A549 (cell line): ENCODE results near the gene PGAP3. TPM values are rescaled to one million over a fixed set of nuclear protein-coding genes. Genes with fewer than 3 reads are reported as not detected.

Source experiments
- ATAC-seq, 2 experiments: fragments of 200-7000 bp in 1 of 2; fragments of >200 bp in 1 of 2; cut with Nextera tagmentation in 1 of 2; cut with Tn5 transposase in 1 of 2; 3 replicates each; pipeline versions ENCODE4 v1.8.0 to v1.9.1; 2018 to 2020; ENCODE audit warnings: mild to moderate bottlenecking in 1 of 2, moderate library complexity in 1 of 2
- CTCF ChIA-PET: fragments of 300-600 bp; sonication (Branson Sonifier 250); formaldehyde crosslinking; extraction: SDS; loops from one replicate; lab custom pipeline; 2021; ENCODE audit warnings: antibody characterized with exemption, inconsistent platforms; lab: Yijun Ruan, JAX
- POLR2A ChIA-PET: fragments of 350-600 bp; formaldehyde crosslinking; extraction: SDS; loops from one replicate; lab custom pipeline; 2021; ENCODE audit warnings: antibody characterized with exemption, inconsistent platforms; lab: Yijun Ruan, JAX
- DNase-seq, 2 experiments: peaks; one replicate each; pipeline versions ENCODE4 v3.0.0 to v3.0.0-alpha.2; 2011 to 2016; ENCODE audit warnings: low read depth in 1 of 2, low spot score in 1 of 2
- FAIRE-seq: peaks from 2 replicates; lab custom pipeline; 2011; peaks lifted over from hg19 to GRCh38; lab: Jason Lieb, UNC
- H3K27ac ChIP-seq, 2 experiments: fragments of >200 bp; sonication (Bioruptor Twin); formaldehyde crosslinking; 3 replicates each; pipeline ENCODE4 v1.5.1; 2016 to 2017
- H3K4me1 ChIP-seq: fragments of >200 bp; sonication (Bioruptor Twin); formaldehyde crosslinking; 3 replicates; pipeline ENCODE4 v1.6.1; 2016
- H3K4me2 ChIP-seq: fragments of >200 bp; sonication (Bioruptor Twin); formaldehyde crosslinking; 3 replicates; pipeline ENCODE4 v1.6.1; 2016
- H3K4me3 ChIP-seq: fragments of >200 bp; sonication (Bioruptor Twin); formaldehyde crosslinking; 3 replicates; pipeline ENCODE4 v1.5.1; 2016
- H3K9me3 ChIP-seq: fragments of >200 bp; sonication (Bioruptor Twin); formaldehyde crosslinking; 3 replicates; pipeline ENCODE4 v1.6.1; 2016
- CEBPB ChIP-seq, 2 experiments: fragments of >200 bp in 1 of 2; sonication (Bioruptor Twin) in 1 of 2; formaldehyde crosslinking in 1 of 2; IDR thresholded peaks; 2 replicates each; pipeline ENCODE4 v1.6.1; 2012 to 2016
- CHD4 ChIP-seq: fragments of 200-600 bp; sonication (generic); IDR thresholded peaks from 2 replicates; pipeline ENCODE4 v1.6.1; 2016; ENCODE audit warnings: antibody characterized with exemption, mild to moderate bottlenecking, borderline replicate concordance
- CTCF ChIP-seq: fragments of >200 bp; sonication (Bioruptor Twin); formaldehyde crosslinking; IDR thresholded peaks from 3 replicates; pipeline ENCODE4 v1.5.1; 2016
- E2F6 ChIP-seq: IDR thresholded peaks from 2 replicates; pipeline ENCODE4 v1.6.1; 2012; ENCODE audit warnings: low read depth, borderline replicate concordance
- ELK1 ChIP-seq: fragments of 150-350 bp; IDR thresholded peaks from 2 replicates; pipeline ENCODE4 v1.6.1; 2014; ENCODE audit warnings: low read depth, mild to moderate bottlenecking, low read length
- FOSL2 ChIP-seq, 2 experiments: fragments of 450-650 bp in 1 of 2; fragments of >200 bp in 1 of 2; sonication (Bioruptor Twin) in 1 of 2; formaldehyde crosslinking; IDR thresholded peaks; 2 replicates each; pipeline versions ENCODE4 v1.5.0 to v1.6.1; 2016 to 2020; ENCODE audit warnings: mild to moderate bottlenecking in 1 of 2, moderate library complexity in 1 of 2
- FOXS1 ChIP-seq: fragments of 250-450 bp; sonication (Bioruptor Pico); IDR thresholded peaks from 2 replicates; pipeline ENCODE4 v1.5.0; 2020; ENCODE audit warnings: mild to moderate bottlenecking, moderate library complexity
- HDAC2 ChIP-seq: fragments of 200-600 bp; sonication (generic); IDR thresholded peaks from 2 replicates; pipeline ENCODE4 v1.6.1; 2016
- HOXB13 ChIP-seq: fragments of 250-450 bp; sonication (Bioruptor Pico); IDR thresholded peaks from 2 replicates; pipeline ENCODE4 v1.5.0; 2020; ENCODE audit warnings: low read depth, mild to moderate bottlenecking, moderate library complexity
- HOXB5 ChIP-seq: fragments of 250-450 bp; sonication (Bioruptor Pico); IDR thresholded peaks from 2 replicates; pipeline ENCODE4 v1.5.0; 2020; ENCODE audit warnings: mild to moderate bottlenecking, moderate library complexity
- KDM5A ChIP-seq: fragments of 200-600 bp; sonication (generic); IDR thresholded peaks from 2 replicates; pipeline ENCODE4 v1.6.1; 2016; ENCODE audit warnings: antibody characterized with exemption, mild to moderate bottlenecking
- MAX ChIP-seq: IDR thresholded peaks from 2 replicates; pipeline ENCODE4 v1.6.1; 2012
- NFE2L2 ChIP-seq: fragments of 150-350 bp; conservative IDR thresholded peaks from 2 replicates; pipeline ENCODE4 v1.6.1; 2014; ENCODE audit warnings: low read length
- PHF8 ChIP-seq: fragments of 200-600 bp; sonication (generic); IDR thresholded peaks from 2 replicates; pipeline ENCODE4 v1.6.1; 2016; ENCODE audit warnings: low read depth, mild to moderate bottlenecking, antibody characterized with exemption, moderate library complexity, borderline replicate concordance
- POLR2AphosphoS2 ChIP-seq: conservative IDR thresholded peaks from 2 replicates; pipeline ENCODE4 v1.6.1; 2012; ENCODE audit warnings: low read length, improper control_type of control experiment, inconsistent platforms
- RAD21 ChIP-seq, 2 experiments: fragments of >200 bp in 1 of 2; sonication (Bioruptor Twin) in 1 of 2; formaldehyde crosslinking in 1 of 2; IDR thresholded peaks in 1 of 2; conservative IDR thresholded peaks in 1 of 2; 2 replicates in 1 of 2; 3 replicates in 1 of 2; pipeline ENCODE4 v1.6.1; 2012 to 2018; ENCODE audit warnings: inconsistent platforms in 1 of 2
- RARB ChIP-seq: fragments of 250-450 bp; sonication (Bioruptor Pico); IDR thresholded peaks from 2 replicates; pipeline ENCODE4 v1.8.0; 2021; ENCODE audit warnings: mild to moderate bottlenecking, moderate library complexity
- RCOR1 ChIP-seq: fragments of 150-350 bp; IDR thresholded peaks from 2 replicates; pipeline ENCODE4 v1.6.1; 2014; ENCODE audit warnings: antibody characterized with exemption, low read length, low read depth
- SREBF2 ChIP-seq: fragments of 450-650 bp; IDR thresholded peaks from 2 replicates; pipeline ENCODE4 v1.6.1; 2014; ENCODE audit warnings: mild to moderate bottlenecking, moderate library complexity
- TFCP2L1 ChIP-seq: fragments of 250-450 bp; sonication (Bioruptor Pico); IDR thresholded peaks from 2 replicates; pipeline ENCODE4 v1.5.0; 2021; ENCODE audit warnings: mild to moderate bottlenecking
- TP53 ChIP-seq: fragments of 250-450 bp; sonication (Bioruptor Pico); IDR thresholded peaks from 2 replicates; pipeline ENCODE4 v1.5.0; 2021; ENCODE audit warnings: mild to moderate bottlenecking, moderate library complexity
- WGBS: methylation state at CpG from one replicate; pipeline ENCODE4 v1.1.6; 2017; ENCODE audit errors: missing lambda C conversion rate; 5-methylcytosine and 5-hydroxymethylcytosine counted together
- polyA plus RNA-seq, 4 experiments: library from polyadenylated mRNA; depleted of rRNA in 3 of 4; stranded (reverse); fragments of >200 nt; fragmentation: RNase III in 1 of 4; extraction: RNeasy Plus Mini Kit Qiagen cat#74134 plus additional on column Dnase treatment in 1 of 4; gene quantifications; 2 replicates in 3 of 4; 3 replicates in 1 of 4; pipeline ENCODE4 v1.2.3, GENCODE V29; 2011 to 2017
- TF ChIP-seq, protein P1 (sequence below): fragments of 200-600 bp; sonication (generic); IDR thresholded peaks from 2 replicates; pipeline ENCODE4 v1.6.1; 2016; ENCODE audit warnings: antibody characterized with exemption, mild to moderate bottlenecking, moderate library complexity

PGAP3 gene
- polyA plus RNA-seq, 2 of the 4 experiments (the other 2 are of a cell fraction), result 7.3 to 8.5 TPM

GRCh38 chr17:39658346-39658745 lies 29.5 kb downstream of the PGAP3 start:
- Histone ChIP-seq H3K4me3 (no peak overlapping the region), H3K9me3 (no peaks in the 10 kb centered on the region), H3K27ac (no peak overlapping the region), H3K4me2 (no peak overlapping the region), H3K4me1 (peaks cover 13% of the 10 kb centered on the region)
- FAIRE-seq (no peak), DNase-seq (no peak), ATAC-seq (no peak)
- 95% methylated on average over 11 of the region's 11 CpGs for WGBS
- ChIA-PET CTCF (interaction anchor here (43.0 to 48.4 kb wide), 2 partner anchors 26 to 41 kb away, joined by 1391 to 1581 read pairs; partner anchors contain the start of genes ERBB2, NEUROD2, PGAP3 and PNMT), POLR2A (no interaction called here)
- TF ChIP-seq RCOR1 (no peak), CHD4 (no peak), CTCF (no peak), TP53 (CRISPR knock-in tag) (no peak), RARB (CRISPR knock-in tag) (no peak), HOXB5 (CRISPR knock-in tag) (no peak), MAX (no peak), CEBPB (IDR thresholded peaks at IDR 0.05) (no peak), ELK1 (no peak), SREBF2 (no peak), FOSL2 (IDR thresholded peaks at IDR 0.05) (no peak), FOSL2 (CRISPR knock-in tag; IDR thresholded peaks at IDR 0.05) (no peak), KDM5A (no peak), FOXS1 (CRISPR knock-in tag) (no peak), E2F6 (no peak), RAD21 (conservative IDR thresholded peaks at IDR 0.05 in 1 of 2, IDR thresholded peaks at IDR 0.05 in 1 of 2) (no peak), HOXB13 (no peak), TFCP2L1 (CRISPR knock-in tag) (no peak), PHF8 (no peak)
- TF ChIP-seq, protein P1, sequence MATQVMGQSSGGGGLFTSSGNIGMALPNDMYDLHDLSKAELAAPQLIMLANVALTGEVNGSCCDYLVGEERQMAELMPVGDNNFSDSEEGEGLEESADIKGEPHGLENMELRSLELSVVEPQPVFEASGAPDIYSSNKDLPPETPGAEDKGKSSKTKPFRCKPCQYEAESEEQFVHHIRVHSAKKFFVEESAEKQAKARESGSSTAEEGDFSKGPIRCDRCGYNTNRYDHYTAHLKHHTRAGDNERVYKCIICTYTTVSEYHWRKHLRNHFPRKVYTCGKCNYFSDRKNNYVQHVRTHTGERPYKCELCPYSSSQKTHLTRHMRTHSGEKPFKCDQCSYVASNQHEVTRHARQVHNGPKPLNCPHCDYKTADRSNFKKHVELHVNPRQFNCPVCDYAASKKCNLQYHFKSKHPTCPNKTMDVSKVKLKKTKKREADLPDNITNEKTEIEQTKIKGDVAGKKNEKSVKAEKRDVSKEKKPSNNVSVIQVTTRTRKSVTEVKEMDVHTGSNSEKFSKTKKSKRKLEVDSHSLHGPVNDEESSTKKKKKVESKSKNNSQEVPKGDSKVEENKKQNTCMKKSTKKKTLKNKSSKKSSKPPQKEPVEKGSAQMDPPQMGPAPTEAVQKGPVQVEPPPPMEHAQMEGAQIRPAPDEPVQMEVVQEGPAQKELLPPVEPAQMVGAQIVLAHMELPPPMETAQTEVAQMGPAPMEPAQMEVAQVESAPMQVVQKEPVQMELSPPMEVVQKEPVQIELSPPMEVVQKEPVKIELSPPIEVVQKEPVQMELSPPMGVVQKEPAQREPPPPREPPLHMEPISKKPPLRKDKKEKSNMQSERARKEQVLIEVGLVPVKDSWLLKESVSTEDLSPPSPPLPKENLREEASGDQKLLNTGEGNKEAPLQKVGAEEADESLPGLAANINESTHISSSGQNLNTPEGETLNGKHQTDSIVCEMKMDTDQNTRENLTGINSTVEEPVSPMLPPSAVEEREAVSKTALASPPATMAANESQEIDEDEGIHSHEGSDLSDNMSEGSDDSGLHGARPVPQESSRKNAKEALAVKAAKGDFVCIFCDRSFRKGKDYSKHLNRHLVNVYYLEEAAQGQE, result no peak

- no peak overlapping the region for H3K27ac ChIP-seq
- ATAC-seq (no peak), FAIRE-seq (no peak), DNase-seq (no peak)
- no peak overlapping the region for H3K4me3 ChIP-seq
- no peaks in the 10 kb centered on the region for H3K9me3 ChIP-seq
- CTCF ChIA-PET, result interaction anchor here (0.6 to 48.4 kb wide), 9 partner anchors 29 to 861 kb away, joined by 3 to 1581 read pairs (median 10); partner anchors contain the start of genes ERBB2, MIEN1, NEUROD2 and PGAP3
- no peaks in the 10 kb centered on the region for H3K4me1 ChIP-seq
- WGBS, result 67% methylated on average over 2 of the region's 2 CpGs
- POLR2A ChIA-PET, result no interaction called here
- TF ChIP-seq POLR2AphosphoS2, result no peak
- no peak for TF ChIP-seq HDAC2
- TF ChIP-seq NFE2L2, result no peak
- no peak overlapping the region for H3K4me2 ChIP-seq
Observed at GRCh38 chr17:39655105-39655504, 32.8 kb downstream of the PGAP3 start.
